ENCODE data around the gene KCNG2. TPM values are rescaled to one million over a fixed set of nuclear protein-coding genes. Genes with fewer than 3 reads are reported as not detected.

KCNG2 gene
- total and polyA plus RNA-seq, 2 experiments from 2014 or later = 0.13 to 0.52 TPM

- TF ChIP-seq REST (IDR thresholded peaks at IDR 0.05; ENCODE audit: unreplicated experiment) = no peak
- no peak for TF ChIP-seq EZH2 (IDR thresholded peaks at IDR 0.05; ENCODE audit: low read depth, unreplicated experiment)
- TF ChIP-seq NANOG (IDR thresholded peaks at IDR 0.05; ENCODE audit: borderline replicate concordance) = no peak
- TF ChIP-seq ETS1 (IDR thresholded peaks at IDR 0.05) = no peak
- no peak for TF ChIP-seq JUNB (IDR thresholded peaks at IDR 0.05; ENCODE audit: unreplicated experiment)
- TF ChIP-seq CREB1 (CRISPR knock-in tag; IDR thresholded peaks at IDR 0.05; ENCODE audit: low read depth) = no peak
Measured at GRCh38 chr18:79796531-79797405, 970 bp upstream of the KCNG2 start (continued).

- no peaks in the 10 kb centered on the region for H3K9me3 Mint-ChIP-seq
- H3K27me3 ChIP-seq (ENCODE audit: insufficient read depth) = peaks cover 45% of the 10 kb centered on the region
Measured at GRCh38 chr18:79798346-79798998, 734 bp downstream of the KCNG2 start.

More at GRCh38 chr18:79798346-79798998, 734 bp downstream of the KCNG2 start:
- Histone ChIP-seq H3K9me2 (ENCODE audit: insufficient read depth) (no peaks in the 10 kb centered on the region), H3K4me1 (ENCODE audit: insufficient read depth) (peaks cover 10% of the 10 kb centered on the region; the same call in 1 of the 2 replicates), H3K4me3 (peak overlapping the region; percentile 72), H4K20me1 (replicated peaks; ENCODE audit: insufficient read depth) (0 out of 2 replicates have a peak, but pooled peaks cover 3% of the 10 kb centered on the region), H2AFZ (peak overlapping the region; percentile 94), H3K4me2 (peak overlapping the region; percentile 88), H3K79me2 (replicated peaks; ENCODE audit: insufficient read depth) (no peaks in the 10 kb centered on the region), H3K27ac (ENCODE audit: low read depth) (no peak overlapping the region), H3F3A (replicated peaks; ENCODE audit: low read depth) (no peaks in the 10 kb centered on the region), H3K36me3 (ENCODE audit: insufficient read depth) (no peaks in the 10 kb centered on the region)
- H3K27me3 Mint-ChIP-seq (ENCODE audit: insufficient read depth, low read depth, poor library complexity) = peaks cover 41% of the 10 kb centered on the region
- DNase-seq (ENCODE audit: low spot score) (peak; percentile 44), ATAC-seq (peak; percentile 38)
- peak overlapping the region; percentile 69 for H3K4me3 Mint-ChIP-seq
- H3K27ac Mint-ChIP-seq = no peak overlapping the region
- peak; percentile 64 for TF ChIP-seq EZH2 (IDR thresholded peaks at IDR 0.05; ENCODE audit: low read depth, unreplicated experiment)
- no peak for TF ChIP-seq ETS1 (IDR thresholded peaks at IDR 0.05)
- peaks cover 10% of the 10 kb centered on the region for H3K4me1 Mint-ChIP-seq
- no peaks in the 10 kb centered on the region; the same call in 2 of the 3 replicates for H3K36me3 Mint-ChIP-seq (ENCODE audit: low read depth)

Measured in GM23338 (cell line).